Activated T-helper 2 cell treated with anti-CD3 and anti-CD28 coated beads, Interferon-gamma antibody, Interleukin-2, Interleukin-4, amounts not matched to agents 10 μg/mL and 5 μg/mL and 100 μg/mL, durations not matched to agents 14 hours and 24 hours and 36 hours (primary cell): ENCODE data around the gene ZNF318. TPM values are rescaled to one million over a fixed set of nuclear protein-coding genes. Genes with fewer than 3 reads are reported as not detected.
"Not testable (repeated sequence)": the region's sequence is repeated elsewhere in the genome, so short reads cannot be mapped to it uniquely, and the experiment has no call there.

Experiments
- DNase-seq: peaks from one replicate; pipeline ENCODE4 v3.0.0; 2021; ENCODE audit warnings: low spot score
- H3K27ac Mint-ChIP-seq: one replicate; pipeline ENCODE4 v1.8.0; 2021; ENCODE audit warnings: mixed read lengths
- H3K27me3 Mint-ChIP-seq: one replicate; pipeline ENCODE4 v1.8.0; 2021; ENCODE audit warnings: low read depth, mixed read lengths
- H3K36me3 Mint-ChIP-seq: one replicate; pipeline ENCODE4 v1.8.0; 2021; ENCODE audit warnings: low read depth, mixed read lengths
- H3K4me1 Mint-ChIP-seq: one replicate; pipeline ENCODE4 v1.8.0; 2021; ENCODE audit warnings: low read depth, mixed read lengths
- H3K4me3 Mint-ChIP-seq: one replicate; pipeline ENCODE4 v1.8.0; 2021; ENCODE audit warnings: low read depth, mild to moderate bottlenecking, moderate library complexity, mixed read lengths
- H3K9me3 Mint-ChIP-seq: one replicate; pipeline ENCODE4 v1.8.0; 2021; ENCODE audit warnings: mixed read lengths
- intact Hi-C: fragments of 100-400 bp; cut with micrococcal nuclease; formaldehyde crosslinking; loops from one replicate; pipeline ENCODE4 v1.15.1; 2023
- total RNA-seq: library from RNA; stranded (reverse); gene quantifications from 2 replicates; pipeline ENCODE4 v1.2.3, GENCODE V29; 2022

Gene ZNF318
- total RNA-seq, 1 donor from 2014 or later: 13.2 TPM

DNA sequence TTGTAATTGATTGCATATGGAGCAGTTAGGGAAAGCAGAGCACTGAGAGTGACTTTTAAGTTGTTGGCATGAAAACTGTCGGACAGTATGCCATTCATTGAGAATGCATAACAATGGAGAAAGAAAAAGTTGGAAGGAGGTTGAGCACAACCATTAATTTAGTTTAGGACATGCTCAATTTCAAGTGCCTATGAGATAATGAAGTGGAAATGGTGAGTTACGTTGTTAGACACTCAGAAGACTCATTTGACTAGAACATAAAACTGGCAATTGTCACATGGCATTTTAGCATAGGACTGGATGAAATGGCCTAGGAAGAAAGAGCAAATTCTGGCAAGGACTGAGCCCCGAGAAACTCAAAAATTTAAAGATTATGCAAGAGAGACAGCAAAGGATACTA is 22.0 kb downstream of the ZNF318 start:
- no peak for DNase-seq
- Mint-ChIP-seq H3K27me3 (no peaks in the 10 kb centered on the region), H3K4me3 (no peak overlapping the region), H3K9me3 (no peaks in the 10 kb centered on the region), H3K27ac (no peak overlapping the region), H3K36me3 (peaks cover 32% of the 10 kb centered on the region), H3K4me1 (no peaks in the 10 kb centered on the region)
- intact Hi-C loops: no loop called here

GRCh38 chr6:43347021-43347420 is 22.4 kb downstream of the ZNF318 start:
- intact Hi-C loops: no loop called here
- H3K4me1 Mint-ChIP-seq: no peaks in the 10 kb centered on the region
- no peaks in the 10 kb centered on the region for H3K27me3 Mint-ChIP-seq
- H3K36me3 Mint-ChIP-seq: peaks cover 33% of the 10 kb centered on the region
- H3K9me3 Mint-ChIP-seq: no peaks in the 10 kb centered on the region
- no peak overlapping the region for H3K27ac Mint-ChIP-seq
- no peak for DNase-seq
- H3K4me3 Mint-ChIP-seq: no peak overlapping the region

DNA sequence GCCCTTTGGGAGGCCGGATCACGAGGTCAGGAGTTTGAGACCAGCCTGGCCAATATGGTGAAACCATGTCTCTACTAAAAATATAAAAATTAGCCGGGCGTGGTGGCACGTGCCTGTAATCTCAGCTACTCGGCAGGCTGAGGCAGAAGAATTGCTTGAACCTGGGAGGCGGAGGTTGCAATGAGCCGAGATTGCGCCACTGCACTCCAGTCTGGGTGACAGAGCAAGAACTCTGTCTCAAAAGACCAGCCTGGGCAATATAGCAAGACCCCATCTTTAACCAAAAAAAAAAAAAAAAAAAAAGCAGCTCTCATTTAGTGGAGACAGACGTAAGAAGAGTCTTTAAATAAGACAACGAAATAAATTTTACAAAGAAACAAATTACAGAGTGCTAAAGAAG is 23.2 kb downstream of the ZNF318 start:
- H3K27me3 Mint-ChIP-seq, H3K9me3 Mint-ChIP-seq, H3K4me3 Mint-ChIP-seq, H3K4me1 Mint-ChIP-seq, H3K27ac Mint-ChIP-seq, DNase-seq, intact Hi-C loops: not testable (repeated sequence)
- H3K36me3 Mint-ChIP-seq: peaks cover 30% of the 10 kb centered on the region

DNA sequence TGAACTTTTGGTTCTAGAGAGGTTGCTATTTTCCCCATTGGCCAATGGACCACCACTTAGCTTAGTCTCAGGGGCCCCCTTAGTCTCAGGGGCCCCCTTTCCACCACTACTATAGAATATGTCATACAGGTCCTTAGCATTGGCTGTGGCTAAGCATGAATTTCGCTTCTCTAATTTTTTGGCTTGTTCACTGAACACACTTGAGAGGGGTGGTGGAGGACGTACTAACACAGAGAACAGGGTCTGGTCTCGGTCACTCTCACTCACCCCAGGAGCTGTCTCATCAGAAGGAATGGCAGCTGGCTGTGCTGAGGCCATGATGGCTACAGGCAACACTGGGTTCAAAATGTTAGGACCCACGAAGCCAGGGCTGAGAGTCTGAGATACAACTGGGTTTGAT is 30.3 kb downstream of the ZNF318 start:
- H3K9me3 Mint-ChIP-seq: no peaks in the 10 kb centered on the region
- intact Hi-C loops: no loop called here
- H3K4me1 Mint-ChIP-seq: peaks cover 7% of the 10 kb centered on the region
- peaks cover 32% of the 10 kb centered on the region for H3K36me3 Mint-ChIP-seq
- H3K4me3 Mint-ChIP-seq: no peak overlapping the region
- no peak for DNase-seq
- no peaks in the 10 kb centered on the region for H3K27me3 Mint-ChIP-seq
- no peak overlapping the region for H3K27ac Mint-ChIP-seq

DNA sequence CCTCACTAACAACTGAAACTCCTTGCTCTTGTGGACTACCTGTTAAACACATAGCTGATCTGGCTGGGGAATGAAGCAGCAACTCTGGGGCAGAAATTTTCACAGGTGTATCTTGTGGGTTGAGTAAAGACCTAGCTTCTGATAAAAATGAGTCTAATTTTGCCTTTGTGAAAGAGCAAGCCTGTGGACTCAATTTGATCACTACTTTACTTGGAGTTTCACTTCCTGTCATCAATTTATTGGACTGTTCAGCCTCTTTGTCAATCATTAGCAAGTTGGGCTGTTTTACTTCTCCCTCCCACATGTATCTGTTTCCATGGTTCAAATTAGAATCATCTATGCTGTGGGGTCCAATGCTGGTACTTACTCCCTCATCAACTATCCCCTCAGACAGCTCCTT is 31.2 kb downstream of the ZNF318 start:
- H3K36me3 Mint-ChIP-seq: peaks cover 32% of the 10 kb centered on the region
- no peak for DNase-seq
- peaks cover 7% of the 10 kb centered on the region for H3K4me1 Mint-ChIP-seq
- no peaks in the 10 kb centered on the region for H3K27me3 Mint-ChIP-seq
- no peaks in the 10 kb centered on the region for H3K9me3 Mint-ChIP-seq
- H3K4me3 Mint-ChIP-seq: no peak overlapping the region
- H3K27ac Mint-ChIP-seq: no peak overlapping the region
- intact Hi-C loops: no loop called here

DNA sequence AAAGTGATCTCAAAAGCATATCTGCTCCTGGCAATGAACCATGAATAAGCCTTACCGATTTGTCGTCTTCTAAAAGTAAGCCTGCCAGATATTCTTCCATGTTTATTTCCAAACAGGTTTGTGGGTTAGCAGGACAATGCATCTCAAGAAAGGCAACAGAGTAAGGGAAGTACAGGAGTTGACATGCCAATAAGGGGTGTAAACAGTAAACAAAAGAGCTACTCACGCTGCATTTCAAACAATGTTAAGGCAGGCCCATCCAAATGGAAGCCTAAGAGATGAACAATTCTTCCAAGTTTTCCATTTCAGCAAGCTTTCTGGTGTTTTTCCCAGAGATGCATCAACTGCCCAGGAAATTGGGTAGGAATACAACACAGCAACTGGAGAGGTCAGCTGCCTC is 33.1 kb downstream of the ZNF318 start:
- H3K27ac Mint-ChIP-seq: no peak overlapping the region
- peaks cover 4% of the 10 kb centered on the region for H3K27me3 Mint-ChIP-seq
- peaks cover 18% of the 10 kb centered on the region for H3K36me3 Mint-ChIP-seq
- intact Hi-C loops: no loop called here
- peaks cover 15% of the 10 kb centered on the region for H3K4me1 Mint-ChIP-seq
- no peak for DNase-seq
- H3K9me3 Mint-ChIP-seq: no peaks in the 10 kb centered on the region
- H3K4me3 Mint-ChIP-seq: no peak overlapping the region

- no peak for DNase-seq
- Mint-ChIP-seq H3K4me1 (peaks cover 17% of the 10 kb centered on the region), H3K27ac (no peak overlapping the region), H3K27me3 (peaks cover 4% of the 10 kb centered on the region), H3K36me3 (peaks cover 10% of the 10 kb centered on the region), H3K9me3 (no peaks in the 10 kb centered on the region), H3K4me3 (no peak overlapping the region)
- intact Hi-C loops: no loop called here
Measured at GRCh38 chr6:43335469-43335868, 34.0 kb downstream of the ZNF318 start.

DNA sequence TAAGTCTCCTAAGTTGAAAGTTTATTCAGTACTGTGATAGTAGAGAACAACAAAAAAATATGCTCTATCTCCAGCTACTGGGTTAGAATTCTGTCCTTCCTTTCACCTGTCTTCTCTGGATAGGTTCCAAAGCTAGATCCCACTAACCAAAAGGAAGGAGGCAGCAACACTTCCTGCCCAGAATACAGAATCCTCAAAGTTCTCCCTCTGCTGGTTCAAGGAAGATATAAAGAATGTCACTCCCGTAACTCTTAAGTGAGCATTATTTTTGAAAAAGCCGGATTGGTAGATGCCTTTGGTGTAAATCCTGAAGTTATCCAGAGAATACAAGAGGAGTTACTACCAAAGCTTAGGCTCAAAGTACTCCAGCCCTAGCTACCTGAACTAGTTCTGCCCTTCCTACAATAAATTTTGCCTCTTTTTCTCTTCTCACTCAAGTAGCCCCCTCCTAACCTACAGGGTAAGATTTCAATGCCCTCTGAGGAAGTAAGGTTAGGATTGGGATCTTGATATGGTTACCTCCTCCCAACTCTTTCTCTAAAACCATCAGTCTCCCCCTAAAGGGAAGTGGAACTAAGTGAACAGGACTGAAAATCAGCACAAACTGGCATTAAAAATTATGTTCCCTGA is 34.9 kb downstream of the ZNF318 start:
- peaks cover 4% of the 10 kb centered on the region for H3K36me3 Mint-ChIP-seq
- H3K27me3 Mint-ChIP-seq: peaks cover 4% of the 10 kb centered on the region
- DNase-seq: no peak
- no peaks in the 10 kb centered on the region for H3K9me3 Mint-ChIP-seq
- intact Hi-C loops: no loop called here
- H3K27ac Mint-ChIP-seq: no peak overlapping the region
- peaks cover 17% of the 10 kb centered on the region for H3K4me1 Mint-ChIP-seq
- no peak overlapping the region for H3K4me3 Mint-ChIP-seq

- no peaks in the 10 kb centered on the region for H3K9me3 Mint-ChIP-seq
- no peaks in the 10 kb centered on the region for H3K36me3 Mint-ChIP-seq
- peaks cover 4% of the 10 kb centered on the region for H3K27me3 Mint-ChIP-seq
- no peak overlapping the region for H3K27ac Mint-ChIP-seq
- intact Hi-C loops: no loop called here
- no peak overlapping the region for H3K4me3 Mint-ChIP-seq
- DNase-seq: no peak
- peaks cover 10% of the 10 kb centered on the region for H3K4me1 Mint-ChIP-seq
Measured at GRCh38 chr6:43331891-43332290, 37.6 kb downstream of the ZNF318 start.

DNA sequence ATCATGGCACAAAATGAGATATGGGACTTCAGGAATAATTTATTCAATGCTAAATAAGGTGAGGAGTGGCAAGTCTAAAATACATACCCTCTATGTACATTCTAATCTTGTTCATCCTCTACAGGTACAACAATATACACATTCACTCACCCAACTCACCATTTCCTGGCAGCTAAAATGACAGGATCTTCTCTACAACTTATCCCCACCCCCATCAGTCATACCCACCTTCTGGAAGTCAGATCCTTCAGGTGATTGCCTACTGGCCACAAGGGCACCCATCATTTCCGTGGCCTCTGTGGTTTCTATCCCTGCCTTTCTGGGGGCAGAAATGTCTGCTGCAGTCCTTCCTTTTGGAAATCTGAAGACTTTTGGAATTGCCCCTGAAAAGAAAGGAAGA is 38.0 kb downstream of the ZNF318 start:
- Mint-ChIP-seq H3K9me3 (no peaks in the 10 kb centered on the region), H3K4me1 (peaks cover 10% of the 10 kb centered on the region), H3K4me3 (no peak overlapping the region), H3K27me3 (peaks cover 4% of the 10 kb centered on the region), H3K27ac (no peak overlapping the region), H3K36me3 (no peaks in the 10 kb centered on the region)
- no peak for DNase-seq
- intact Hi-C loops: no loop called here

- Mint-ChIP-seq H3K9me3 (no peaks in the 10 kb centered on the region), H3K27me3 (peaks cover 4% of the 10 kb centered on the region), H3K27ac (no peak overlapping the region), H3K36me3 (no peaks in the 10 kb centered on the region), H3K4me3 (no peak overlapping the region), H3K4me1 (peaks cover 10% of the 10 kb centered on the region)
- DNase-seq: no peak
- intact Hi-C loops: no loop called here
Measured at GRCh38 chr6:43328528-43328927, 40.9 kb downstream of the ZNF318 start.

DNA sequence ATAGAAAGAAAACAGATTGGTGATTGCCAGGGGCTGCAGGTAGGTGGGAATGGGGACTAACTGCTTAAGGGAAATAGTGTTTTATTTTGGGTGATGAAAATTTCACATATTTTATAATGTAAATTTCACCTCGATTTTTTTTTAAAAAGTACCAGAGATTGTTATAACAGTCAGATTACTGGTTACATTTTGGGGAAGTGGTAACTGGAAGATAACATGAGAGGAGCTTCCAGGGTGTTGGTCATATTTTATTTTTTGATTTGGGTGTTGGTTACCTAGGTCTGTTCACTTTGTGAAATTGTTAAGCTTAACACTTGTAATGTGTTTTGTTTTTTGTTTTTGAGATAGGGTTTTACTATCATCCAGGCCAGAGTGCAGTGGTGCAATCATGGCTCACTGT is 43.6 kb downstream of the ZNF318 start:
- peaks cover 2% of the 10 kb centered on the region for H3K27me3 Mint-ChIP-seq
- H3K36me3 Mint-ChIP-seq: no peaks in the 10 kb centered on the region
- no peaks in the 10 kb centered on the region for H3K4me1 Mint-ChIP-seq
- no peaks in the 10 kb centered on the region for H3K9me3 Mint-ChIP-seq
- intact Hi-C loops: no loop called here
- no peak overlapping the region for H3K4me3 Mint-ChIP-seq
- DNase-seq: no peak
- H3K27ac Mint-ChIP-seq: no peak overlapping the region

DNA sequence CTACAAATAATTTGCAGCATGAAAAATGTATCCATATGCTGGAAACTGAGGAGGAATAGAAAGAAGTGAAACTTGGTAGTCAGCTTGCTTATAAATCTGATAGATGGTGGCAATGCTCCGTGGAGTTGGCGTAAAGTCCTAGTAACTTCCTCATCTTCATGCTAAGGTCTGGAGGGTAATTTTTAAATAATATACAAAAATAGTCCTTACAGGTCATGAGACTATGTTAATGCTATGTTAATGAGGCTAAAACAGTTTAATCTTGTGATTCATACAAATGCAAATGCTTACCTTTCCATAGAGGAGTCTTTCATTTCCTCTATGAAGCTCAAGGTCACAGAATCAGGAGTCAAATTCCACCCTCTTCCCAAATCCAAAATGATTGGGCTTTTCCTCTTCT is 51.4 kb downstream of the ZNF318 start:
- DNase-seq: no peak
- H3K4me3 Mint-ChIP-seq: no peak overlapping the region
- H3K4me1 Mint-ChIP-seq: peaks cover 2% of the 10 kb centered on the region
- H3K36me3 Mint-ChIP-seq: no peaks in the 10 kb centered on the region
- peaks cover 25% of the 10 kb centered on the region for H3K27me3 Mint-ChIP-seq
- H3K27ac Mint-ChIP-seq: no peak overlapping the region
- no peaks in the 10 kb centered on the region for H3K9me3 Mint-ChIP-seq
- intact Hi-C loops: no loop called here

- intact Hi-C loops: no loop called here
- Mint-ChIP-seq H3K9me3 (no peaks in the 10 kb centered on the region), H3K4me3 (no peak overlapping the region), H3K27ac (no peak overlapping the region), H3K27me3 (peaks cover 34% of the 10 kb centered on the region), H3K4me1 (peaks cover 10% of the 10 kb centered on the region), H3K36me3 (no peaks in the 10 kb centered on the region)
- no peak for DNase-seq
Measured at GRCh38 chr6:43313813-43314212, 55.6 kb downstream of the ZNF318 start.
